Suprapubic skin (tissue), 4 donors: Measurements from ENCODE around the gene ADAM19. TPM values are rescaled to one million over a fixed set of nuclear protein-coding genes. Genes with fewer than 3 reads are reported as not detected.

Experiments
- DNase-seq, 2 donors: peaks; one replicate each; pipeline ENCODE4 v3.0.0-alpha.2; 2019; ENCODE audit warnings: low spot score in 2 of 2
- H3K27ac ChIP-seq: fragments of 200-600 bp; sonication (generic); one replicate; pipeline ENCODE4 v1.5.1; 2019
- H3K27me3 ChIP-seq: fragments of 200-600 bp; sonication (generic); one replicate; pipeline ENCODE4 v1.5.1; 2019
- H3K36me3 ChIP-seq: fragments of 200-600 bp; sonication (generic); one replicate; pipeline ENCODE4 v1.5.1; 2019
- H3K4me1 ChIP-seq: fragments of 200-600 bp; sonication (generic); one replicate; pipeline ENCODE4 v1.5.1; 2019
- H3K4me3 ChIP-seq: fragments of 200-600 bp; sonication (generic); one replicate; pipeline ENCODE4 v1.5.1; 2019; ENCODE audit warnings: mild to moderate bottlenecking
- H3K9me3 ChIP-seq: fragments of 200-600 bp; sonication (generic); one replicate; pipeline ENCODE4 v1.5.1; 2019
- EP300 ChIP-seq: sonication (generic); formaldehyde crosslinking; IDR thresholded peaks from one replicate; pipeline ENCODE4 v1.6.1; 2017; ENCODE audit warnings: antibody characterized with exemption
- POLR2A ChIP-seq, 2 donors: fragments of 450-650 bp; IDR thresholded peaks; one replicate each; pipeline ENCODE4 v1.6.1; 2017; ENCODE audit warnings: antibody characterized with exemption in 2 of 2, mild to moderate bottlenecking in 2 of 2, moderate library complexity in 2 of 2
- POLR2AphosphoS5 ChIP-seq, 3 donors: sonication (generic); formaldehyde crosslinking; IDR thresholded peaks; one replicate each; pipeline ENCODE4 v1.6.1; 2017; ENCODE audit warnings: antibody characterized with exemption in 3 of 3
- WGBS: methylation state at CpG from one replicate; pipeline ENCODE4 v1.1.5; 2018; 5-methylcytosine and 5-hydroxymethylcytosine counted together
- total RNA-seq, 4 donors: library from RNA; depleted of rRNA; stranded (reverse); fragments of >200 nt; gene quantifications; one replicate each; pipeline ENCODE4 v1.1.0, GENCODE V29; 2016
- TF ChIP-seq, protein P1 (sequence below), 2 donors: fragments of 200-600 bp in 1 of 2; fragments of 450-650 bp in 1 of 2; sonication (generic) in 1 of 2; IDR thresholded peaks; one replicate each; pipeline ENCODE4 v1.5.1; 2016 to 2019; ENCODE audit warnings: antibody characterized with exemption in 2 of 2, mild to moderate bottlenecking in 1 of 2, moderate library complexity in 1 of 2

ADAM19 gene
- total RNA-seq, 4 donors from 2014 or later: 0.42 to 2.6 (median 1.3) TPM

- WGBS: 55% methylated on average over 10 of the region's 10 CpGs
- no peak overlapping the region for H3K4me3 ChIP-seq
- no peak for DNase-seq
- no peaks in the 10 kb centered on the region for H3K36me3 ChIP-seq
- TF ChIP-seq POLR2AphosphoS5 (IDR thresholded peaks at IDR 0.05): no peak
- TF ChIP-seq, protein P1, sequence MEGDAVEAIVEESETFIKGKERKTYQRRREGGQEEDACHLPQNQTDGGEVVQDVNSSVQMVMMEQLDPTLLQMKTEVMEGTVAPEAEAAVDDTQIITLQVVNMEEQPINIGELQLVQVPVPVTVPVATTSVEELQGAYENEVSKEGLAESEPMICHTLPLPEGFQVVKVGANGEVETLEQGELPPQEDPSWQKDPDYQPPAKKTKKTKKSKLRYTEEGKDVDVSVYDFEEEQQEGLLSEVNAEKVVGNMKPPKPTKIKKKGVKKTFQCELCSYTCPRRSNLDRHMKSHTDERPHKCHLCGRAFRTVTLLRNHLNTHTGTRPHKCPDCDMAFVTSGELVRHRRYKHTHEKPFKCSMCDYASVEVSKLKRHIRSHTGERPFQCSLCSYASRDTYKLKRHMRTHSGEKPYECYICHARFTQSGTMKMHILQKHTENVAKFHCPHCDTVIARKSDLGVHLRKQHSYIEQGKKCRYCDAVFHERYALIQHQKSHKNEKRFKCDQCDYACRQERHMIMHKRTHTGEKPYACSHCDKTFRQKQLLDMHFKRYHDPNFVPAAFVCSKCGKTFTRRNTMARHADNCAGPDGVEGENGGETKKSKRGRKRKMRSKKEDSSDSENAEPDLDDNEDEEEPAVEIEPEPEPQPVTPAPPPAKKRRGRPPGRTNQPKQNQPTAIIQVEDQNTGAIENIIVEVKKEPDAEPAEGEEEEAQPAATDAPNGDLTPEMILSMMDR (IDR thresholded peaks at IDR 0.05): no peak
- no peak for TF ChIP-seq EP300
- no peak for TF ChIP-seq POLR2A (IDR thresholded peaks at IDR 0.05)
- H3K27me3 ChIP-seq: no peaks in the 10 kb centered on the region
- no peaks in the 10 kb centered on the region for H3K9me3 ChIP-seq
- peaks cover 23% of the 10 kb centered on the region for H3K4me1 ChIP-seq
- H3K27ac ChIP-seq: no peak overlapping the region
Observed at GRCh38 chr5:157554179-157555036, 21.2 kb downstream of the ADAM19 start.

- H3K4me1 ChIP-seq: peaks cover 20% of the 10 kb centered on the region
- H3K4me3 ChIP-seq: no peak overlapping the region
- H3K27me3 ChIP-seq: no peaks in the 10 kb centered on the region
- 94% methylated on average over 1 of the region's 1 CpG for WGBS
- no peak for DNase-seq
- no peaks in the 10 kb centered on the region for H3K9me3 ChIP-seq
- no peak overlapping the region for H3K27ac ChIP-seq
- TF ChIP-seq POLR2AphosphoS5 (IDR thresholded peaks at IDR 0.05): no peak
- TF ChIP-seq, protein P1 (IDR thresholded peaks at IDR 0.05): no peak
- no peak for TF ChIP-seq EP300
- no peak for TF ChIP-seq POLR2A (IDR thresholded peaks at IDR 0.05)
- no peaks in the 10 kb centered on the region for H3K36me3 ChIP-seq
Observed at GRCh38 chr5:157552650-157553049, 22.9 kb downstream of the ADAM19 start.

DNA sequence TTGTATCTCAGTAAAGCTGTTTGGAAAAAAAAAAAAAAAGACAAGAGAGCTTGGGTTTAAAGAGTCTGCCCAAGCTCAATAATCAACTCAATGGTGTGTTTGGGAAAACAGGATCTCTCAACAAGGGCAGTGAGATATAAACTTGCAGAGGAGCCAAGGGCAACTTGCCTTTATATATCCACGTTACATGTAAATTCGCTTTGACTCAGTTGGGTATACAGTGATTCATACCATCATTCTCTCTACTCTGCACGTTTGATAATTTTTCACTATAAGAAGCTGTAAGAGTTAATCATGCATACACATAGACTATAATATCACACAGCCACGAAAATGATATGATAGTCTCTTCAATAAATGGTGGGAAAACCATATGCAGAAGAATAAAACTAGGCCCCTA is 24.9 kb downstream of the ADAM19 start:
- no peak overlapping the region for H3K4me3 ChIP-seq
- WGBS: 76% methylated on average over 4 of the region's 4 CpGs
- TF ChIP-seq EP300 (no peak), POLR2AphosphoS5 (IDR thresholded peaks at IDR 0.05) (no peak), POLR2A (IDR thresholded peaks at IDR 0.05) (no peak)
- TF ChIP-seq, protein P1 (IDR thresholded peaks at IDR 0.05): no peak
- H3K9me3 ChIP-seq: no peaks in the 10 kb centered on the region
- DNase-seq: no peak
- peaks cover 20% of the 10 kb centered on the region for H3K4me1 ChIP-seq
- H3K27ac ChIP-seq: no peak overlapping the region
- H3K36me3 ChIP-seq: no peaks in the 10 kb centered on the region
- H3K27me3 ChIP-seq: no peaks in the 10 kb centered on the region

DNA sequence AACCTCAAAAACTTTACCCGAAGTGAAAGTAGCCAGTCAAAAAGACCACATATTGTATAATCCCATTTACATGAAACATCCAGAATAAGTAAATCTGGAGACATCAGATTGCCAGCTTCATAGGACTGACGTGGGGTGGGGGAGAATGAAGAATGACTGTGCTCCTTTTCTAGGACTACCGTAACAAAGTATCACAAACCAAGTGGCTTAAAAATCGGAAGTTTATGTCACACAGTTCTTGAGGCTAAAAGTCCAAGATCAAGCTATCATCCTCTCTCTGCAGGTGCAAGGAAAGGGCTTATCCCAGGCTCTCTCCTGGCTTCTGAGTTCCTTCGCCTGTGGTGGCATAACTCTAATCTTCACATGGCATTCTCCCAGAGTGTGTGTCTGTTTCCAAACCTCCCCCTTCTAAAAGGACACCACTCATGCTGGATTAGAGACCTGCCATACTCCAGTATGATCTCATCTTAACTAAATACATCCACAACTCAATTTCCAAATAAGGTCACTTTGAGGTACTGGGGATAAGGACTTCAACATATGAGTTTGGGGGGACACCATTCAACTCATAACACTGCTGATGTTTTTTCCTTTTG is 25.5 kb downstream of the ADAM19 start:
- WGBS: 84% methylated on average over 5 of the region's 5 CpGs
- H3K27me3 ChIP-seq: no peaks in the 10 kb centered on the region
- peaks cover 14% of the 10 kb centered on the region for H3K4me1 ChIP-seq
- no peaks in the 10 kb centered on the region for H3K9me3 ChIP-seq
- DNase-seq: no peak
- H3K36me3 ChIP-seq: no peaks in the 10 kb centered on the region
- no peak overlapping the region for H3K4me3 ChIP-seq
- TF ChIP-seq, protein P1 (IDR thresholded peaks at IDR 0.05): no peak
- no peak for TF ChIP-seq POLR2AphosphoS5 (IDR thresholded peaks at IDR 0.05)
- H3K27ac ChIP-seq: no peak overlapping the region

DNA sequence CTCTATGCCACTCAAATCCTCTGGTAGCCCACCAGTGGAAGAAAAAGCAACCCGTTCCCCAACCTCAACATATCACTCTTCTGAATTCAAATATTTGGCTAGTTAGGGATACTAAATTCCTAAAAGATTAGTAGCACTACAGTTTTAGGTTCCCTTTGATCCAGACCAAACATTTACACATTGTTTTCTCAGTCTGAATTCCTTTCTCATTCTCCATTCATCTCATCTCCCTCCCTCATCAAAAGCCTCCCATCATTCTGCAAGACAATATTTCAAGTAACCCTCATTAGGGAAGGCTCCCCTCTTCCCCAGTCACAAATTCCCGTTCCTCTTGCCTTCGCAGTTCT is 26.3 kb downstream of the ADAM19 start:
- H3K27ac ChIP-seq: no peak overlapping the region
- peaks cover 6% of the 10 kb centered on the region for H3K4me1 ChIP-seq
- H3K4me3 ChIP-seq: no peak overlapping the region
- no peaks in the 10 kb centered on the region for H3K27me3 ChIP-seq
- no peak for DNase-seq
- TF ChIP-seq POLR2AphosphoS5 (IDR thresholded peaks at IDR 0.05) (no peak), POLR2A (IDR thresholded peaks at IDR 0.05) (no peak), EP300 (no peak)
- TF ChIP-seq, protein P1 (IDR thresholded peaks at IDR 0.05): no peak
- WGBS: 72% methylated on average over 3 of the region's 3 CpGs
- H3K36me3 ChIP-seq: no peaks in the 10 kb centered on the region
- no peaks in the 10 kb centered on the region for H3K9me3 ChIP-seq
